K562 (cell line): Measurements from ENCODE around the gene CREB3L2. TPM values are rescaled to one million over a fixed set of nuclear protein-coding genes. Genes with fewer than 3 reads are reported as not detected.

Experiments
- CTCF ChIP-seq, 3 experiments: IDR thresholded peaks in 2 of 3; conservative IDR thresholded peaks in 1 of 3; 2 replicates each; pipeline ENCODE4 v1.5.1; 2011 to 2012; ENCODE audit warnings: low read length in 3 of 3, mild to moderate bottlenecking in 3 of 3, control low read depth in 2 of 3, improper control_type of control experiment in 1 of 3, inconsistent platforms in 1 of 3, low read depth in 1 of 3, mixed read lengths in 1 of 3, moderate library complexity in 1 of 3; ENCODE audit not compliant: insufficient read depth in 2 of 3
- ELF4 ChIP-seq: fragments of 450-650 bp; formaldehyde crosslinking; IDR thresholded peaks from 2 replicates; pipeline ENCODE4 v1.4.0; 2022; ENCODE audit warnings: missing genetic modification characterization
- JUND ChIP-seq, 2 experiments: IDR thresholded peaks; 2 replicates in 1 of 2; 3 replicates in 1 of 2; pipeline ENCODE4 v1.6.1; 2011; ENCODE audit warnings: borderline replicate concordance in 2 of 2, low read depth in 2 of 2, low read length in 2 of 2, improper control_type of control experiment in 1 of 2, missing biosample characterization in 1 of 2, missing genetic modification characterization in 1 of 2, missing genetic modification reagents in 1 of 2
- MAX ChIP-seq: sonication (generic); formaldehyde crosslinking; IDR thresholded peaks from 2 replicates; pipeline ENCODE4 v1.9.0; 2022; ENCODE audit warnings: mild to moderate bottlenecking, missing genetic modification reagents
- MBD1 ChIP-seq: fragments of 250-450 bp; sonication (Bioruptor Pico); IDR thresholded peaks from 2 replicates; pipeline ENCODE4 v1.8.0; 2022; ENCODE audit warnings: inconsistent platforms
- MYC ChIP-seq, 2 experiments: fragments of 250-450 bp in 1 of 2; sonication (Bioruptor Pico) in 1 of 2; IDR thresholded peaks; 2 replicates each; pipeline versions ENCODE4 v1.5.1 to v1.6.1; 2012 to 2021; ENCODE audit warnings: low read depth in 2 of 2, borderline replicate concordance in 1 of 2, improper control_type of control experiment in 1 of 2, low read length in 1 of 2, mild to moderate bottlenecking in 1 of 2, moderate library complexity in 1 of 2
- RBM15 ChIP-seq: fragments of 200-400 bp; formaldehyde crosslinking; IDR thresholded peaks from 2 replicates; pipeline ENCODE4 v1.6.1; 2018; ENCODE audit warnings: mild to moderate bottlenecking, low read length, moderate library complexity; ENCODE audit not compliant: insufficient read depth
- RCOR1 ChIP-seq, 2 experiments: IDR thresholded peaks; 2 replicates each; pipeline ENCODE4 v1.6.1; 2012; ENCODE audit warnings: low read depth in 2 of 2, low read length in 2 of 2, borderline replicate concordance in 1 of 2, improper control_type of control experiment in 1 of 2
- SNAPC5 ChIP-seq: fragments of 250-450 bp; sonication (Bioruptor Pico); IDR thresholded peaks from 2 replicates; pipeline ENCODE4 v1.8.0; 2021; ENCODE audit warnings: moderate library complexity, mild to moderate bottlenecking, inconsistent platforms
- ZNF707 ChIP-seq: fragments of 250-450 bp; sonication (Bioruptor Pico); conservative IDR thresholded peaks from 2 replicates; pipeline ENCODE4 v1.8.0; 2022; ENCODE audit warnings: inconsistent platforms, mild to moderate bottlenecking, moderate library complexity
- ZNF778 ChIP-seq: fragments of 450-650 bp; formaldehyde crosslinking; IDR thresholded peaks from 2 replicates; pipeline ENCODE4 v1.4.0; 2020; ENCODE audit warnings: mild to moderate bottlenecking, moderate library complexity
- polyA plus RNA-seq, 8 experiments: library from polyadenylated mRNA; depleted of rRNA in 4 of 8; stranded (reverse) in 5 of 8; unstranded in 3 of 8; fragments of >200 nt; fragmentation: Nextera tagmentation in 2 of 8; fragmentation: Illumina TruSeq in 1 of 8; extraction: Ambion mirVana in 2 of 8; extraction: Trizol in 1 of 8; gene quantifications; 2 replicates each; pipeline versions ENCODE4 v1.2.1 to v1.2.3, GENCODE V29; 2011 to 2014; ENCODE audit warnings: inconsistent platforms in 1 of 8, missing spikeins in 1 of 8
- total RNA-seq, 7 experiments: library from RNA; depleted of rRNA in 6 of 7; stranded (reverse); fragments of >200 nt in 6 of 7; fragmentation: Illumina TruSeq in 2 of 7; extraction: Trizol in 2 of 7; gene quantifications; 2 replicates each; pipeline versions ENCODE4 v1.2.1 to v1.2.3, GENCODE V29; 2011 to 2021; ENCODE audit warnings: low replicate concordance in 1 of 7

The CREB3L2 gene
- total and polyA plus RNA-seq, 9 of the 15 experiments (the other 6 are each of a cell fraction or from before 2014, with no cell fraction given), result 7.1 to 45.6 (median 15.8) TPM

- TF ChIP-seq ELF4 (CRISPR knock-in tag) (peak; percentile 38; the same call in 1 of the 2 replicates), MAX (CRISPR knock-in tag) (peak; percentile 23; the same call in 1 of the 2 replicates), ZNF707 (CRISPR knock-in tag) (0 out of 2 replicates have a peak, but pooled peaks have one; percentile 12), CTCF (IDR thresholded peaks at IDR 0.05 in 2 of 3, conservative IDR thresholded peaks at IDR 0.05 in 1 of 3; ENCODE audit: insufficient read depth in 2 of 3, low read depth in 1 of 3, low read length in 3 of 3) (no peak), RBM15 (no peak), JUND (IDR thresholded peaks at IDR 0.05; ENCODE audit: borderline replicate concordance, low read depth, low read length) (0 out of 2 replicates have a peak, but pooled peaks have one; percentile 27), JUND (tag; IDR thresholded peaks at IDR 0.05; ENCODE audit: borderline replicate concordance, low read depth, low read length) (no peak), RCOR1 (IDR thresholded peaks at IDR 0.05; ENCODE audit: borderline replicate concordance in 1 of 2, low read depth in 2 of 2, low read length in 2 of 2) (peak in 1 of 2 experiments; percentile 53; a peak in 1 of 4 replicates), SNAPC5 (CRISPR knock-in tag) (no peak), MYC (IDR thresholded peaks at IDR 0.05; ENCODE audit: low read depth, low read length) (peak; percentile 62; the same call in 1 of the 2 replicates), MYC (CRISPR knock-in tag; IDR thresholded peaks at IDR 0.05; ENCODE audit: borderline replicate concordance, low read depth) (no peak), MBD1 (CRISPR knock-in tag) (0 out of 2 replicates have a peak, but pooled peaks have one; percentile 36), ZNF778 (0 out of 2 replicates have a peak, but pooled peaks have one; percentile 27)
Measured at GRCh38 chr7:137934176-137934826, 67.6 kb downstream of the CREB3L2 start (continued).
